ENCODE measurements around the gene PLK5.
"Not testable (repeated sequence)": the region's sequence is repeated elsewhere in the genome, so short reads cannot be mapped to it uniquely, and the experiment has no call there.

Gene PLK5

GRCh38 chr19:1509602-1510441 is 14.1 kb upstream of the PLK5 start:
- no peak for DNase-seq

- DNase-seq = no peak
These were observed 13.5 kb upstream of the PLK5 start for GRCh38 chr19:1510442-1510806.

DNA sequence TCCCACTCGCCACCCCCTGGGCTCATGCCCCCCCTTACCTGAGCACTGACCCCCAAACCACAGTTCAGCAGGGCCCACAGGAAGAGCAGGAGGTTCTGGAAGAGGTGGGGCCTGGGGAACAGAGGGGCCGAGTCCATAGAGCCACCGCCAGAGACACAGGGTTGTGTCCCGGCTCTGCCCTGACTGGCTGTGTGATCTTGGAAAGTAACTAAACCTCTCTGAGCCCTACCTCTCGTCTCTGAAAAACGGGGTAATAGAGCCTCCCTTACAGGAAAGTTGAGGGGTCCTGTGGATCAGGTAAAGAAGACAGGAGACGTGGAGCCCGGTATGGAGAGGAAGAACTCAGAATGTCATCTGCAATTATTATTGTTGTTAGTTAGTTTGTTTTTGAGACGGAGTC is 13.1 kb upstream of the PLK5 start:
- no peak for DNase-seq

- no peak for DNase-seq
These were observed 12.3 kb upstream of the PLK5 start for GRCh38 chr19:1511318-1512317.

DNA sequence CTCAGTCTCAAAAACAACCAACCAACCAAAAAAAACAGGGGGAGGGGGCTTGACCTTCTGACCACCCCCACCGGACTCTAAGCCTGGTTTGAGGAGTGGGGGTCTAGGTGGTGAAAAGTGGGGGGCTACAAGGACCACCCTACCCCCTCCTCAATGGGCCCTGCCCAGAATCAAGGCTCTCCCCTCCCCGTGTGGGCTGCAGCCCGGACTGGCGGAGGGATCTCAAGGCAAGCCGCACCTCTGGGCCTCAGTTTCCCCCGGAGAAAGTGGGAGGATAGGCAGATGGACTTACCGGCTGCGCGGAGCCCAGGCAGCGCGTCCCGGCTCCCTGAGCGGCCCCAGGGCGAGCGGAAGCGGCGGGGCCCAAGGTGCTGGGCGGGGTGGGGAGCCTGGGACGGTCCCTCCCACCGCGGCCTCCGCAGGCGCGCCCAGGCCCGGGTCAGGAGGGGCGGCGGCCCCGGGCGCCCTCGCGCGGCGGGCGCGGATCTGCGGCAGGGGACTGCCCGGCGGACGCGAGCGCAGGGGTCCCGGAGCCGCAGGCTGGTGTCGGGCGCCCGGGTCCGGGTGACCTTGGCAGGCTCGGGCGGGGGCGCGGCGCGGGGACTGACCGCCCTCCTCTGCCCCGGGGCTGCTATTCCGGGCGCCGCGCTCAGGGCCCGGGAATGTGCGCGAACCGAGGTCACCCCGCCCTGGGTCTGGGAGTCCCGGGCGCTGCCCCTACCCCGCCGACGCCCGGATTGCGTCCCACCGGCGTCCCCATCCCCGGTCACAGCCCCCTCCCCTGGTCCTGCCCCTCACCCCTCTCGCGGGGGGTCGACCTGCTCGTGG is 11.0 kb upstream of the PLK5 start, which contains the start of gene ADAMTSL5:
Gene ADAMTSL5, minus strand, starts transcription at position 349 of the 828 bp plus-strand sequence. CDS start 2,076 bp downstream, outside the sequence.
- no peak for DNase-seq

DNA sequence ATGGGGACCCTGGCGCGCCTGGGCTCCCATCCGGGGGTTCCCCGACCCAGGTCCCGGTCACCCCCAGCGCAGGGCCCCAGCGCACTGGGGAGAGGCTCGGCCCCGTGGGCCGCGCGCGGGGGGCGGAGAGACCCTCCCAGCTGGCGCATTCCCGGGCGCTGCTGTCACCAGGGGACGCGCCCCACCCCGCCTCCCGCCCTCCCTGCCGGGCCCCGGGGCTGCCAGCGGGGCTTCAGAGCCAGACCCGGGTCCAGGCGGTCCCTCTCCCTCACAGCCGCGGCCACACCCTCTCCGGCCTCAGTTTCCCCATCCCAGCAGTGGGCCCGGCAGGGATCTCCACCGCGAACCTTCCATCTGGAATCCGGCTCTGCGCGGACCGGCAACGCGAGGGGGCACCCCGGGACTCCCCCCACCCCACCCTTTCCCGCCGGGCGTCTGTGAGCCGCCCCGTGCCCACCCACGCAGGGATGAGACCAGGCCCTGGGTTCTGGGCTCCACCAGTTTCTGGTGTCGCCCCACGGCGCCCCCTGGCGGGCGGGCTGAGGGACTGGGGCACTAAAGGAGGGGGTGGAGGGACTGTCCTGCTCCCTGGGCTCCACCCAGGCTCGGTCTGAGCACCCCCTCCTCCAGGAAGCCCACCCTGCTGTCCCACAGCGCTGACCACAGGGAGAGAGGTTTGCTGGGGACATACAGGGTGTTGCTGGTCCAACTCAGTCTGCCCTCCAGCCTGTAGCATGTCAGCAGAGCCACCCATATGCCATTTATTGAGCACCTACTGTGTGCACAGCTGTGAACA is 10.2 kb upstream of the PLK5 start:
- DNase-seq = no peak

- DNase-seq = no peak
These were observed 9.6 kb upstream of the PLK5 start for GRCh38 chr19:1514295-1514661.

DNA sequence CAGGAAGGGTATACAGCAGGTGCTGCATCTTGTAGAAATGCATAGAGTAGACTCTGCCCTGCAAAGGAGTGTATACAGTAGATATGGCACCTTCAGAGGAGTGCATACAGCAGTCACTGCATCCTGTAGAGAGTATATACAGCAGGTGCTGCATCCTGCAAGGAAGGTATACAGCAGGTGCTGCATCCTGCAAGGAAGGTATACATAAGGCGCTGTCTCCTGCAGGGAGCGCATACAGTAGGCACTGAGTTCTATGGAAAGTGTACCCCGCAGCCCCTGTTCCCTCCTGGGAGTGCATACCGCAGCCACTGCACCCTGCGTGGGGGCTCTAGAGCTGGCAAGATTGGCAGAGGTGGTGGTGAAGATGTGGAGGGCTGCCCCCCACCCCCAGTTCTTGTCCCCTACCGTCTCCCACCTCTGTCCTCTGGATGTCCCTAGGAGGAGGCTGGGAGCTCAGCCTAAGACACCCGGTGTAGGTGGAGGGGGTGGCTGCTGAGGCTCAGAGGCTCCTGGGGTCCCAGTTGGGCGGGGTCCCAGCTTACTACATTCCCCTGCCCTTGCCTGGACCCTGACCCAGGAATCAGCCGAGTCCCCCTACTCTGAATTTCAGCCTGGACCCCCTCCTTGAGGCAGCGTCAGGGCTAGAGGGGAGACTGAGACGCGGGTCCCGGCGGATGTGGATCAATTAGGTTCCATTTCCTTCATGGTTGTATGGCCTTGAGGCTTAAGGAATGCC is 8.7 kb upstream of the PLK5 start:
- DNase-seq = no peak

- no peak for DNase-seq
These were observed 7.5 kb upstream of the PLK5 start for GRCh38 chr19:1516395-1516753.

GRCh38 chr19:1518471-1518870 is 5.4 kb upstream of the PLK5 start:
- no peak for DNase-seq

GRCh38 chr19:1519802-1520201 is 4.1 kb upstream of the PLK5 start:
- DNase-seq = not testable (repeated sequence)

DNA sequence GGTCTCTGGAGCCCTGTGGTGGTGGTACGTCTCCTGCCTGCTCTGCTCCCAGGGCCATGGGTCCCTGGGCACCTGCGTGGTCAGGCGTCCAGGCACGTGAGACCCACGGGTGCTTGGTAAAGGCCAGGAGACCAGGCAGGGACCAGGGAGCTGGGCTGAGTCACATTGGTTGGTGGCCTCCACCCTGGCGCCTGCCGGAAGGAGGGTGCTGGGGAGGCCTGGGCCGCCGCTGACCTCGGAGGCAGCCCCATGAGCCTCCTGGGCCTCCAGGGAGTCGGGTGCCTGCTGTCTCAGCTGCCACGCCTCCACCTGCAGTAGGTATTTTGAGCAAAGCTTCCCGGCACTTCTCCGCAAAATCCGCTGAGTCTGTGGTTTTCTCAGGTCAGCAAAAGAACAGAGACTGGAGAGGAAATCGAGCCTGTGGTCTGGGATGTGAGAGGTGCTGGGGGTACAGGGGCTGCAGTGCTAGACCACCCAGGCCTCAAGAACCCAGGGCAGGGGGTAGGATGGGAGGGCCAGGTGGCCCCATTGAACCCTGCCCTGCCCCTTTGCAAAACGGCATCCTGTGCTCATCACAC is 3.6 kb upstream of the PLK5 start:
- DNase-seq = no peak

GRCh38 chr19:1521636-1522035 is 2.2 kb upstream of the PLK5 start:
- DNase-seq = no peak

GRCh38 chr19:1522061-1522460 is 1.8 kb upstream of the PLK5 start:
- DNase-seq = no peak

DNA sequence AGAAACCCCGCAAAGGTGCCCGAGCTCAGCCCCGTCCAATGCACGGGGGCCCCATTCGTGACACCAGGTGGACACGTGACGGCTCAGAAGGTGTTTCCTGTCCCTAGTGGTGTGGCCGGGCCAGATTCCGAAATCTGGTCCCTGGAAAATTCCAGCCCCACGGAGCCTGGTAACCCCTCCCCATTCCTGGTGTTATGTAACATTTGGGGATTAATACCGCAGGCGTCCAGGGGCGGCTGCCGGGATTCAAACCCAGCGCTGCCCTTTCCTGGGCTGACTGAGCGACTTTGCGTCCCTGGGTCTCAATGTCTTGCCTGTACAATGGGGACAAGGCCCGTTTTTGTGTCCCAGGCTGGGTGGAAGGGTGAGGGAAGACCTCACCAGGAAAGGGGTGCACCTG is 1.0 kb upstream of the PLK5 start:
- DNase-seq = no peak

DNA sequence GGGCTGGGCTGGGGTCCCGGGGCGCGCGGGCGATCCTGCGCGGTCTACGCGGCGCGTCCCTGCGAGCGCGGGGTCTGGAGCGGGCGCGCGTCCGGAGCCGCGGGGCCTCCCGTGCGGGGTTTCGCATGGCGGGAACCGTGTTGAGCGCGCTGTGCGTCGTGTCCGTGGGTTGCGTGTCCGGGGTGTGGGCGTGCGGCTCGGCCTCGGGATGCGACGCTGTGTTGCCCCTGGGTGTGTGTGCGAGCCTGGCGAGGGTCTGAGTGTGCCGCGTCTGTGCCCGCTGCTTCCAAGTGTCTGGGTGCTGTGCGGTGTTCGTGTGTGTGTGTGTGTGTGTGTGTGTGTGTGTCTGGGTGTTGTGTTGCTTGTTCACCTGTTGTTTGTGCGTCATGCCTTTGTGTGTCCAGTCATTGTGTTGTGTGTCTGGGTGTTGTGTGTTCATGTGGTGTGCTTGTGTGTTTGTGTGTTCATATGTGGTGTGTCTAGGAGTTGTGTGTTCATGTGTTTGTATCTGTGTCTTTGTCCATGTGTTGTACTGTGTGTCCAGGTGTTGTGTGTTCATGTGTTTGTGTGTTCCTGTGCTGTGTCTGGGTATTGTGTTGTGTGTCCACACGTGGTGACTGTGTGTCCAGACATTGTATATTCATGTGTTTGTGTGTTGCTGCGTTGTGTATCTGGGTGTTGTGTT is 552 bp downstream of the PLK5 start:
- DNase-seq = no peak

GRCh38 chr19:1524972-1525325 is 1.1 kb downstream of the PLK5 start:
- no peak for DNase-seq

DNA sequence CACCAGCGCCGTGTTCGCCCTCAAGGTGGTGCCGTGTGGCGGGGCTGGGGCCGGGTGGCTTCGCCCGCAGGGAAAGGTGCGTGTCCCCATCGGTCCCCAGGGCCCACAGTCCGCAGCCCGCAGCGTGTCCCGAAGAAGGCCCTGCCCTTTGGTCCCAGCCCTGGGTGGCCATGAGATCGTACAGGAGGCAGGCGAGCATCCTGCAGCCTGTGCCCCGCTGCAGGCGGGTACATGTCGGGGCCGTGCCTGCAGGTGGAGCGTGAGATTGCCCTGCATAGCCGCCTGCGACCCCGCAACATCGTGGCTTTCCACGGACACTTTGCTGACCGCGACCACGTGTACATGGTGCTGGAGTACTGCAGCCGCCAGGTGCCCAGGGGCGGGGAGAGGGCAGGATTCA is 1.5 kb downstream of the PLK5 start:
- no peak for DNase-seq

- DNase-seq = no peak
These were observed 2.3 kb downstream of the PLK5 start for GRCh38 chr19:1526066-1526778.

Measured in NCI-H1092 treated with DMSO at 0.1 percent for 48 hours (cell line).